Loucy (cell line): ENCODE data around the gene CTBP2.

ENCODE experiments used
- H2AFZ ChIP-seq: fragments of 200-600 bp; sonication (generic); 2 replicates; pipeline ENCODE4 v1.6.0; 2016; ENCODE audit warnings: antibody characterized with exemption, mild to moderate bottlenecking, low read length, moderate library complexity
- H3F3A ChIP-seq: fragments of 200-600 bp; 2 replicates; pipeline ENCODE4 v1.6.0; 2016; ENCODE audit warnings: antibody characterized with exemption, low read depth, mild to moderate bottlenecking
- H3K27me3 ChIP-seq: fragments of 200-600 bp; sonication (generic); 2 replicates; pipeline ENCODE4 v1.6.1; 2014; ENCODE audit warnings: low read length, mild to moderate bottlenecking; ENCODE audit not compliant: insufficient read depth, poor library complexity, severe bottlenecking
- H3K36me3 ChIP-seq: fragments of 200-600 bp; sonication (generic); 2 replicates; pipeline ENCODE4 v1.6.1; 2016; ENCODE audit warnings: low read length; ENCODE audit not compliant: insufficient read depth
- H3K4me1 ChIP-seq: fragments of 200-600 bp; sonication (generic); 2 replicates; pipeline ENCODE4 v1.5.1; 2014; ENCODE audit warnings: low read length, mild to moderate bottlenecking; ENCODE audit not compliant: insufficient read depth, poor library complexity, severe bottlenecking
- H3K4me2 ChIP-seq: fragments of 200-600 bp; sonication (generic); 2 replicates; pipeline ENCODE4 v1.6.0; 2014; ENCODE audit warnings: antibody characterized with exemption, low read length, low read depth, mild to moderate bottlenecking; ENCODE audit not compliant: poor library complexity, severe bottlenecking
- H3K4me3 ChIP-seq: fragments of 200-600 bp; sonication (generic); 2 replicates; pipeline ENCODE4 v1.5.1; 2014; ENCODE audit warnings: low read length, mild to moderate bottlenecking, mixed read lengths; ENCODE audit not compliant: poor library complexity, severe bottlenecking
- H3K79me2 ChIP-seq: fragments of 200-600 bp; sonication (generic); 2 replicates; pipeline ENCODE4 v1.6.1; 2014; ENCODE audit warnings: low read length; ENCODE audit not compliant: insufficient read depth
- H3K9ac ChIP-seq: fragments of 200-600 bp; sonication (generic); 2 replicates; pipeline ENCODE4 v1.6.0; 2014; ENCODE audit warnings: mild to moderate bottlenecking, low read depth, low read length, moderate library complexity; ENCODE audit not compliant: poor library complexity, severe bottlenecking
- H3K9me2 ChIP-seq: fragments of 200-600 bp; sonication (generic); replicated peaks from 2 replicates; pipeline ENCODE4 v1.6.1; 2016; ENCODE audit warnings: low read depth, low read length, mixed read lengths
- H3K9me3 ChIP-seq: fragments of 200-600 bp; sonication (generic); 2 replicates; pipeline ENCODE4 v1.6.1; 2014; ENCODE audit warnings: mild to moderate bottlenecking, antibody characterized with exemption, low read length, low read depth; ENCODE audit not compliant: insufficient read depth
- H4K20me1 ChIP-seq: fragments of 200-600 bp; sonication (generic); 2 replicates; pipeline ENCODE4 v1.6.0; 2014; ENCODE audit warnings: antibody characterized with exemption, low read length, mild to moderate bottlenecking; ENCODE audit not compliant: insufficient read depth, poor library complexity, severe bottlenecking
- EZH2phosphoT487 ChIP-seq: fragments of 200-600 bp; IDR thresholded peaks from 2 replicates; pipeline ENCODE4 v1.6.1; 2018; ENCODE audit warnings: antibody characterized with exemption, mild to moderate bottlenecking, moderate library complexity, borderline replicate concordance
- TF ChIP-seq, protein P1 (sequence below): fragments of 200-600 bp; sonication (generic); conservative IDR thresholded peaks from 2 replicates; pipeline ENCODE4 v1.5.1; 2014; ENCODE audit warnings: mild to moderate bottlenecking, antibody characterized with exemption, low read length

CTBP2 gene

GRCh38 chr10:125003146-125003900, 157.0 kb downstream of the CTBP2 start:
- Histone ChIP-seq H3K27me3 (no peaks in the 10 kb centered on the region), H3K9ac (no peak overlapping the region), H3K4me3 (no peak overlapping the region), H2AFZ (no peak overlapping the region), H3K36me3 (no peaks in the 10 kb centered on the region), H3K9me3 (no peaks in the 10 kb centered on the region), H4K20me1 (no peaks in the 10 kb centered on the region), H3K4me1 (peaks cover 3% of the 10 kb centered on the region), H3K4me2 (no peak overlapping the region), H3F3A (no peaks in the 10 kb centered on the region), H3K79me2 (no peaks in the 10 kb centered on the region), H3K9me2 (no peaks in the 10 kb centered on the region)
- TF ChIP-seq, protein P1, sequence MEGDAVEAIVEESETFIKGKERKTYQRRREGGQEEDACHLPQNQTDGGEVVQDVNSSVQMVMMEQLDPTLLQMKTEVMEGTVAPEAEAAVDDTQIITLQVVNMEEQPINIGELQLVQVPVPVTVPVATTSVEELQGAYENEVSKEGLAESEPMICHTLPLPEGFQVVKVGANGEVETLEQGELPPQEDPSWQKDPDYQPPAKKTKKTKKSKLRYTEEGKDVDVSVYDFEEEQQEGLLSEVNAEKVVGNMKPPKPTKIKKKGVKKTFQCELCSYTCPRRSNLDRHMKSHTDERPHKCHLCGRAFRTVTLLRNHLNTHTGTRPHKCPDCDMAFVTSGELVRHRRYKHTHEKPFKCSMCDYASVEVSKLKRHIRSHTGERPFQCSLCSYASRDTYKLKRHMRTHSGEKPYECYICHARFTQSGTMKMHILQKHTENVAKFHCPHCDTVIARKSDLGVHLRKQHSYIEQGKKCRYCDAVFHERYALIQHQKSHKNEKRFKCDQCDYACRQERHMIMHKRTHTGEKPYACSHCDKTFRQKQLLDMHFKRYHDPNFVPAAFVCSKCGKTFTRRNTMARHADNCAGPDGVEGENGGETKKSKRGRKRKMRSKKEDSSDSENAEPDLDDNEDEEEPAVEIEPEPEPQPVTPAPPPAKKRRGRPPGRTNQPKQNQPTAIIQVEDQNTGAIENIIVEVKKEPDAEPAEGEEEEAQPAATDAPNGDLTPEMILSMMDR: no peak
- TF ChIP-seq EZH2phosphoT487: no peak

DNA sequence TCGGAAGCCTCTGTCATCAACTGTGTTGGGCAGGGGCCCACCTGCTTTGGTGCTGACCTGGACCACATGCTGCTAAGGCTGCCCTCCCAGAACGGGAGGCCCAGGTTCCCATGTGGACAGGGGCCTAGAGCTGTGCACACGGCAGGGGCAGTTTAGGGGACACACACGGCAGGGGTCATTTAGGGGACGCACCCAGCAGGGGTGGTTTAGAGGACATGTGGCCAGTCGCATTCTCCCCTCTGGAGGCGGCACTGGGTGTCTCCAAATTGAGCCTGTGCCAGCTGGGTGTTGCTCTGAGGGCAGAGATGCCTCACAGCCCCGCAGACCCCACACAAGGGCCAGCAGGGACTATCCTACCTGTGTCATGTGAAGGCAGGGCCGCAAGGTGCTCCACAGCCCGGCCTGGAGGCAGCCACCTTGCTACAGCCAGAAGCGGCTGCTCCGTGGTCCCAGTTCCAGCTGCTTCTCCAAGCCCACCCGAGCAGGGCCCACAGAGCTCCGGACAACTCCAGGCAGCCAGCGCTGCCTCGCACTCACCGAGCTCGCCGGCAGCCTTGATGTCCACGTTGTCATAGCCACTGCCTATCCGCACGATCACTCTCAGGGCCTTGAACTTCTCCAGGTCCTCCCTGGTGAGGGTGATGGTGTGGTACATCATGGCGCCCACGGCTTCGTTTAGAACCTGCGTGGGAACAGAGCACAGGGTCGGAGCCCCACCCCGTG, 157.8 kb downstream of the CTBP2 start:
- H3K4me1 ChIP-seq: peaks cover 3% of the 10 kb centered on the region
- H3K9me3 ChIP-seq: no peaks in the 10 kb centered on the region
- H3K9ac ChIP-seq: no peak overlapping the region
- no peaks in the 10 kb centered on the region for H4K20me1 ChIP-seq
- no peak overlapping the region for H3K4me2 ChIP-seq
- no peaks in the 10 kb centered on the region for H3K36me3 ChIP-seq
- H3K79me2 ChIP-seq: no peaks in the 10 kb centered on the region
- H3K4me3 ChIP-seq: no peak overlapping the region
- TF ChIP-seq EZH2phosphoT487: no peak
- no peaks in the 10 kb centered on the region for H3K27me3 ChIP-seq
- no peaks in the 10 kb centered on the region for H3F3A ChIP-seq
- no peaks in the 10 kb centered on the region for H3K9me2 ChIP-seq
- no peak overlapping the region for H2AFZ ChIP-seq

GRCh38 chr10:125002047-125002422, 158.3 kb downstream of the CTBP2 start:
- Histone ChIP-seq H4K20me1 (no peaks in the 10 kb centered on the region), H3K4me2 (no peak overlapping the region), H3K9me3 (no peaks in the 10 kb centered on the region), H3K9me2 (no peaks in the 10 kb centered on the region), H3K4me3 (no peak overlapping the region), H3K9ac (no peak overlapping the region), H3F3A (no peaks in the 10 kb centered on the region), H3K79me2 (no peaks in the 10 kb centered on the region), H3K36me3 (no peaks in the 10 kb centered on the region), H2AFZ (no peak overlapping the region), H3K4me1 (peaks cover 3% of the 10 kb centered on the region), H3K27me3 (no peaks in the 10 kb centered on the region)
- no peak for TF ChIP-seq EZH2phosphoT487
- TF ChIP-seq, protein P1: no peak
